H1 (cell line): ENCODE data around the gene RNU6-1. TPM values are rescaled to one million over a fixed set of nuclear protein-coding genes. Genes with fewer than 3 reads are reported as not detected.

Experiments used
- CTCF ChIA-PET: fragments of 300-600 bp; sonication (Branson Sonifier 250); formaldehyde crosslinking; loops from one replicate; lab custom pipeline; 2021; ENCODE audit not compliant: partially characterized antibody; lab: Charles Lee
- POLR2A ChIA-PET: fragments of 300-600 bp; sonication (Branson Sonifier 250); formaldehyde crosslinking; loops from one replicate; lab custom pipeline; 2021; ENCODE audit warnings: inconsistent platforms; ENCODE audit not compliant: partially characterized antibody; lab: Charles Lee
- DNase-seq, 2 experiments: peaks; one replicate each; pipeline versions ENCODE4 v3.0.0 to v3.0.0-alpha.2; 2010 to 2022; ENCODE audit warnings: low spot score in 2 of 2, low read depth in 1 of 2, mixed read lengths in 1 of 2
- FAIRE-seq: peaks from 2 replicates; lab custom pipeline; 2011; peaks lifted over from hg19 to GRCh38; lab: Jason Lieb, UNC
- H2AFZ ChIP-seq: 2 replicates; pipeline ENCODE4 v1.8.1; 2012; ENCODE audit warnings: low read length, inconsistent platforms
- H2AK5ac ChIP-seq: 2 replicates; pipeline ENCODE4 v1.6.1; 2013; ENCODE audit warnings: low read depth, low read length
- H2BK120ac ChIP-seq: replicated peaks from 2 replicates; pipeline ENCODE3; 2013; ENCODE audit warnings: low read depth, low read length, inconsistent platforms
- H2BK12ac ChIP-seq: 2 replicates; pipeline ENCODE4 v1.6.1; 2013; ENCODE audit warnings: low read depth, low read length
- H2BK15ac ChIP-seq: 2 replicates; pipeline ENCODE4 v1.6.1; 2013; ENCODE audit warnings: low read length
- H2BK20ac ChIP-seq: 2 replicates; pipeline ENCODE4 v1.6.1; 2013; ENCODE audit warnings: low read length
- H2BK5ac ChIP-seq: 2 replicates; pipeline ENCODE4 v1.6.1; 2013; ENCODE audit warnings: low read depth, low read length
- H3K14ac ChIP-seq: 2 replicates; pipeline ENCODE4 v1.6.1; 2013; ENCODE audit warnings: inconsistent platforms; ENCODE audit not compliant: insufficient read length
- H3K18ac ChIP-seq: 2 replicates; pipeline ENCODE4 v1.6.1; 2013; ENCODE audit warnings: low read length; ENCODE audit errors: extremely low read depth
- H3K23ac ChIP-seq: 2 replicates; pipeline ENCODE4 v1.6.1; 2013; ENCODE audit warnings: inconsistent platforms; ENCODE audit not compliant: insufficient read length
- H3K23me2 ChIP-seq: 2 replicates; pipeline ENCODE4 v1.6.1; 2013; ENCODE audit warnings: low read depth, low read length
- H3K27ac ChIP-seq: 2 replicates; pipeline ENCODE4 v1.6.1; 2011; ENCODE audit warnings: low read depth, low read length, inconsistent platforms
- H3K27me3 ChIP-seq, 4 experiments: replicated peaks in 1 of 4; 1 replicate in 1 of 4; 2 replicates in 3 of 4; pipeline versions ENCODE4 v1.6.1 to v1.8.1; 2011 to 2013; ENCODE audit warnings: low read length in 3 of 4, mild to moderate bottlenecking in 3 of 4, inconsistent platforms in 2 of 4, mixed read lengths in 2 of 4, moderate library complexity in 1 of 4; ENCODE audit not compliant: control insufficient read depth in 3 of 4, insufficient read depth in 3 of 4; ENCODE audit errors: extremely low read depth in 1 of 4
- H3K36me3 ChIP-seq, 4 experiments: 2 replicates each; pipeline versions ENCODE4 v1.6.1 to v1.8.1; 2011 to 2013; ENCODE audit warnings: mild to moderate bottlenecking in 4 of 4, low read length in 3 of 4, moderate library complexity in 2 of 4, control low read depth in 1 of 4, inconsistent platforms in 1 of 4; ENCODE audit not compliant: insufficient read depth in 4 of 4, control insufficient read depth in 2 of 4
- H3K4ac ChIP-seq: replicated peaks from 2 replicates; pipeline ENCODE3; 2013; ENCODE audit warnings: low read length, low read depth, mixed read lengths, inconsistent platforms; ENCODE audit not compliant: insufficient read length
- H3K4me1 ChIP-seq, 4 experiments: replicated peaks in 1 of 4; 1 replicate in 1 of 4; 2 replicates in 3 of 4; pipeline versions ENCODE4 v1.6.1 to v1.8.1; 2011 to 2013; ENCODE audit warnings: low read length in 3 of 4, inconsistent platforms in 2 of 4, mixed read lengths in 1 of 4; ENCODE audit not compliant: insufficient read depth in 4 of 4, control insufficient read depth in 3 of 4
- H3K4me2 ChIP-seq, 2 experiments: 2 replicates each; pipeline versions ENCODE4 v1.6.1 to v1.8.1; 2011 to 2013; ENCODE audit warnings: low read depth in 2 of 2, low read length in 2 of 2, control low read depth in 1 of 2, inconsistent platforms in 1 of 2, mild to moderate bottlenecking in 1 of 2; ENCODE audit not compliant: insufficient read depth in 1 of 2
- H3K4me3 ChIP-seq, 4 experiments: fragments of 200-600, 300-600 bp in 1 of 4; sonication (generic), shearing (Covaris generic), sonication (Bioruptor Twin) in 1 of 4; 2 replicates each; pipeline versions ENCODE4 v1.5.1 to v1.8.1; 2011 to 2016; ENCODE audit warnings: low read length in 4 of 4, low read depth in 3 of 4, control low read depth in 2 of 4, inconsistent platforms in 2 of 4, mild to moderate bottlenecking in 2 of 4, mixed read lengths in 1 of 4, moderate library complexity in 1 of 4; ENCODE audit not compliant: insufficient read depth in 2 of 4; ENCODE audit errors: extremely low read depth in 1 of 4
- H3K56ac ChIP-seq: replicated peaks from 2 replicates; pipeline ENCODE3; 2013; ENCODE audit warnings: low read depth, mild to moderate bottlenecking, mixed read lengths, low read length, inconsistent platforms; ENCODE audit not compliant: insufficient read length
- H3K79me1 ChIP-seq: 2 replicates; pipeline ENCODE4 v1.6.1; 2013; ENCODE audit warnings: low read depth, low read length, control low read depth
- H3K79me2 ChIP-seq, 2 experiments: 2 replicates each; pipeline versions ENCODE4 v1.6.1 to v1.8.1; 2012 to 2013; ENCODE audit warnings: low read length in 2 of 2, mild to moderate bottlenecking in 2 of 2, inconsistent platforms in 1 of 2; ENCODE audit not compliant: insufficient read depth in 2 of 2, control insufficient read depth in 1 of 2
- H3K9ac ChIP-seq, 4 experiments: replicated peaks in 1 of 4; 1 replicate in 1 of 4; 2 replicates in 3 of 4; pipeline versions ENCODE4 v1.6.1 to v1.8.1; 2011 to 2013; ENCODE audit warnings: low read depth in 3 of 4, low read length in 3 of 4, control low read depth in 2 of 4, mild to moderate bottlenecking in 2 of 4, moderate library complexity in 2 of 4, inconsistent platforms in 1 of 4; ENCODE audit errors: extremely low read depth in 1 of 4
- H3K9me3 ChIP-seq, 2 experiments: 2 replicates each; pipeline versions ENCODE4 v1.6.1 to v1.8.1; 2012 to 2013; ENCODE audit warnings: mild to moderate bottlenecking in 2 of 2, moderate library complexity in 2 of 2, control low read depth in 1 of 2, inconsistent platforms in 1 of 2, low read depth in 1 of 2, low read length in 1 of 2, mixed read lengths in 1 of 2; ENCODE audit not compliant: insufficient read depth in 2 of 2
- H4K20me1 ChIP-seq, 2 experiments: replicated peaks in 1 of 2; 2 replicates each; pipeline versions ENCODE3 to v1.8.1; 2011 to 2013; ENCODE audit warnings: inconsistent platforms in 2 of 2, low read length in 2 of 2, mild to moderate bottlenecking in 1 of 2; ENCODE audit not compliant: insufficient read depth in 2 of 2, control insufficient read depth in 1 of 2
- H4K5ac ChIP-seq: 2 replicates; pipeline ENCODE4 v1.6.1; 2013; ENCODE audit warnings: low read length, low read depth, mixed read lengths, inconsistent platforms; ENCODE audit not compliant: insufficient read length
- H4K8ac ChIP-seq: 2 replicates; pipeline ENCODE4 v1.8.0; 2013; ENCODE audit warnings: mild to moderate bottlenecking, moderate library complexity, low read length, inconsistent platforms; ENCODE audit not compliant: insufficient read depth; ENCODE audit errors: extremely low read depth
- H4K91ac ChIP-seq: replicated peaks from 2 replicates; pipeline ENCODE3; 2013; ENCODE audit warnings: low read length, mixed read lengths, inconsistent platforms; ENCODE audit not compliant: insufficient read length
- CHD2 ChIP-seq: IDR thresholded peaks from 2 replicates; pipeline ENCODE4 v1.6.1; 2012; ENCODE audit warnings: low read length, improper control_type of control experiment
- EGR1 ChIP-seq: IDR thresholded peaks from 2 replicates; pipeline ENCODE4 v1.6.1; 2011; ENCODE audit warnings: low read depth, low read length, borderline replicate concordance
- EZH2 ChIP-seq: fragments of 200-600 bp; sonication (generic); IDR thresholded peaks from 2 replicates; pipeline ENCODE4 v1.7.1; 2012; ENCODE audit warnings: low read depth, mild to moderate bottlenecking, moderate library complexity, low read length, inconsistent platforms; ENCODE audit not compliant: severe bottlenecking
- POLR2AphosphoS5 ChIP-seq: IDR thresholded peaks from 2 replicates; pipeline ENCODE4 v1.6.1; 2011; ENCODE audit warnings: low read depth, low read length
- SRF ChIP-seq: IDR thresholded peaks from 2 replicates; pipeline ENCODE4 v1.6.1; 2011; ENCODE audit warnings: mild to moderate bottlenecking, low read depth, low read length, moderate library complexity
- ZNF274 ChIP-seq: IDR thresholded peaks from 2 replicates; pipeline ENCODE4 v1.7.0; 2012; ENCODE audit warnings: low read length, borderline replicate concordance; ENCODE audit errors: extremely low read depth
- WGBS, 2 experiments: shearing (Covaris generic) in 1 of 2; methylation state at CpG; one replicate each; pipeline versions ENCODE4 v1.1.6 to v1.1.7; 2013 to 2015; ENCODE audit warnings: low lambda C conversion rate in 2 of 2, mixed read lengths in 2 of 2, inconsistent platforms in 1 of 2, low coverage in 1 of 2, missing lambda C conversion rate in 1 of 2; ENCODE audit not compliant: insufficient replicate concordance in 2 of 2, insufficient coverage in 1 of 2, insufficient read length in 1 of 2; ENCODE audit errors: extremely low coverage in 1 of 2, missing lambda C conversion rate in 1 of 2; 5-methylcytosine and 5-hydroxymethylcytosine counted together
- polyA plus RNA-seq, 7 experiments: library from polyadenylated mRNA; depleted of rRNA in 3 of 7; stranded (reverse) in 5 of 7; unstranded in 2 of 7; fragments of >200 nt in 5 of 7; fragments of 200-250 nt in 2 of 7; gene quantifications; 1 replicate in 5 of 7; 2 replicates in 1 of 7; 4 replicates in 1 of 7; pipeline versions ENCODE4 v1.2.1 to v1.2.3, GENCODE V29; 2011 to 2013; ENCODE audit warnings: missing spikeins in 2 of 7, mixed read lengths in 2 of 7
- total RNA-seq: library from RNA; stranded (reverse); fragmentation: NEBNext Ultra II Directional; extraction: Animal tissue kit (Norgen Biotek cat#: 25700); gene quantifications from 2 replicates; pipeline ENCODE4 v1.2.1, GENCODE V29; 2021

RNU6-1 gene
- total and polyA plus RNA-seq, 2 of the 8 experiments (the other 6 are each of a cell fraction or from before 2014, with no cell fraction given): not detected

- ChIA-PET POLR2A (no interaction called here), CTCF (no interaction called here)
- H3K23ac ChIP-seq: no peak overlapping the region
- no peak overlapping the region for H2BK15ac ChIP-seq
- DNase-seq: no peak
- H3K18ac ChIP-seq: no peak overlapping the region
- no peak overlapping the region for H4K8ac ChIP-seq
- H4K20me1 ChIP-seq: peaks cover 0 to 2% of the 10 kb centered on the region in 2 experiments
- 0 out of 8 replicates have a peak, but pooled peaks cover 0 to 5% (median 0%) of the 10 kb centered on the region in 4 experiments for H3K36me3 ChIP-seq
- no peak overlapping the region for H2BK20ac ChIP-seq
- no peak overlapping the region for H2AFZ ChIP-seq
- H3K23me2 ChIP-seq: no peaks in the 10 kb centered on the region
- no peak overlapping the region for H3K9ac ChIP-seq
- H3K4me1 ChIP-seq: peaks cover 3 to 16% (median 9%) of the 10 kb centered on the region in 4 experiments
- H3K27me3 ChIP-seq: no peaks in the 10 kb centered on the region; a peak in 1 of 7 replicates
- H2AK5ac ChIP-seq: 0 out of 2 replicates have a peak overlapping the region, but pooled peaks have one; percentile 19
- H3K4me3 ChIP-seq: no peak overlapping the region
- H3K79me2 ChIP-seq: no peaks in the 10 kb centered on the region
- peaks cover 0 to 4% of the 10 kb centered on the region in 2 experiments; a peak in 1 of 4 replicates for H3K9me3 ChIP-seq
- H4K91ac ChIP-seq: no peak overlapping the region
- no peak overlapping the region for H3K4me2 ChIP-seq
- H3K56ac ChIP-seq: no peak overlapping the region
- H3K79me1 ChIP-seq: no peaks in the 10 kb centered on the region
- H3K4ac ChIP-seq: no peak overlapping the region
- H3K14ac ChIP-seq: no peak overlapping the region
- no peak overlapping the region for H2BK12ac ChIP-seq
- no peak overlapping the region for H2BK120ac ChIP-seq
- no peak overlapping the region for H3K27ac ChIP-seq
- TF ChIP-seq ZNF274 (no peak), SRF (no peak), CHD2 (no peak), POLR2AphosphoS5 (no peak), EGR1 (no peak), EZH2 (no peak)
- H4K5ac ChIP-seq: no peak overlapping the region
- WGBS, 2 experiments: 74% methylated on average over 6 of the region's 6 CpGs; no CpG with 5 or more reads in 1 of the 2 experiments
- FAIRE-seq: no peak
- no peak overlapping the region for H2BK5ac ChIP-seq
These were observed 40.0 kb downstream of the RNU6-1 start for GRCh38 chr15:67799801-67800205.
